Measurements from ENCODE around the gene SPTY2D1.

SPTY2D1 gene

GRCh38 chr11:18615628-18616392 is 18.3 kb downstream of the SPTY2D1 start:
- TF ChIP-seq CTCF (IDR thresholded peaks at IDR 0.05; ENCODE audit: low read depth, low read length) = no peak
- no peak overlapping the region for H3K4me3 ChIP-seq (ENCODE audit: low read depth, low read length)

- TF ChIP-seq CTCF (IDR thresholded peaks at IDR 0.05; ENCODE audit: low read depth, low read length) = no peak
- no peak overlapping the region for H3K4me3 ChIP-seq (ENCODE audit: low read depth, low read length)
Measured at GRCh38 chr11:18614667-18615066, 19.5 kb downstream of the SPTY2D1 start.

- no peak overlapping the region for H3K4me3 ChIP-seq (ENCODE audit: low read depth, low read length)
- TF ChIP-seq CTCF (IDR thresholded peaks at IDR 0.05; ENCODE audit: low read depth, low read length) = no peak
Measured at GRCh38 chr11:18612394-18612793, 21.7 kb downstream of the SPTY2D1 start.

DNA sequence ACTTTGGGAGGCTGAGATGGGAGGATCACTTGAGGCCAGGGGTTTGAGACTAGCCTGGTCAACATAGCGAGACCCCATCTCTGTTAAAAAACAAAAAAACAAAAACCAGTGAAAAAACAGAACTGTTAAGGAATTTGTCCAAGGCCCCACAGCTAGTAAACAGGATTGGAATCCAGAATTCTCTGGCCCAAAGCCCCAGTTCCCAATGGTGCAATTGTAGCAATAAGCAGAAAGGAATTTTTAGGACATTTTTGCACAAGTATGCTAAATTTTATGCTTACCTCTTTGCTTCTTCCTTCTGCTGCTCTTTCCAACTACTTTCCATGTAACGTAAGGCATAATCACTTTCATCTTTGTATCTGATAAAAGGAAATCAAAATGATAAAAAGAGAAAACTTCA is 22.9 kb downstream of the SPTY2D1 start:
- no peak overlapping the region for H3K4me3 ChIP-seq (ENCODE audit: low read depth, low read length)
- TF ChIP-seq CTCF (IDR thresholded peaks at IDR 0.05; ENCODE audit: low read depth, low read length) = no peak

GRCh38 chr11:18608376-18608775 is 25.8 kb downstream of the SPTY2D1 start:
- H3K4me3 ChIP-seq (ENCODE audit: low read depth, low read length) = no peak overlapping the region
- no peak for TF ChIP-seq CTCF (IDR thresholded peaks at IDR 0.05; ENCODE audit: low read depth, low read length)

DNA sequence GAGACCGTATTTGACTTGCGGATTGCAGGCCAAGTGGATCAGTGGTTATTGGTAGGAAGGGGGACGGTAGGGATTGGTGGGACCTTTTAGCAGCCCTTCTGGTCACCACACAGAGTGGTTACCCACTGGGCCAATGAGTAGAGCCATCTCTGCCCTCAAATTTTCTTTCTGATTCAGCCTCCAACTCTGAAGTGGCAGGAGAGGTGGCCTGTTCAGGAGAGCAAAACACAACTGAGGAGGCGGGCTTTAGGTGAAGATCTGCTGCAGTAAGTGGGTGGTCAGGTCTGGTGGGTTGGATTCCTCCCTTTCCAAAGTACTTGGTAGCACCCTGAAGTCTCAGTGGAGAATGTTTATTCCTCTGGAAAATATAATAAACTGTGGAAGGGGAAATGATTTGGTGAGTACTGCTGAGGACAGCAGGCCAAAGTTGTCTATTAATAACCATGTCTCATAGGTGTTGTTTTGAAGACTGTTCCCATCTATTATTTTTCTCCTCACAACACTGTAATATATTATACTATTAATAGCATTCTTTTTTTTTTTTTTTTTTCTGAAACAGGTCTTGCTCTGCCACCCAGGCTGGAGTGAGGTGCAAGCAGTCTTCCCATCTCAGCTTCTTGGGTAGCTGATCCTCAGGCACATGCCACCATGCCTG is 33.1 kb downstream of the SPTY2D1 start:
- no peak for TF ChIP-seq CTCF (IDR thresholded peaks at IDR 0.05; ENCODE audit: low read depth, low read length)
- H3K4me3 ChIP-seq (ENCODE audit: low read depth, low read length) = no peak overlapping the region

- no peak within 1 kb of the TSS for H3K4me3 ChIP-seq (ENCODE audit: low read depth, low read length)
- no peak for TF ChIP-seq CTCF (IDR thresholded peaks at IDR 0.05; ENCODE audit: low read depth, low read length)
Measured at GRCh38 chr11:18599739-18600230, 34.4 kb downstream of the SPTY2D1 start, which contains the start of gene MISFA. TSS of gene MISFA (plus strand) at chr11:18599789. CDS start at chr11:18599929, 140 bp downstream.

All from WI38 (cell line).